Spleen (tissue), 7 donors: Measurements from ENCODE around the gene RBBP8NL.

Experiments used
- POLR2A ChIP-seq, 3 donors: fragments of 450-650 bp; IDR thresholded peaks; one replicate each; pipeline ENCODE4 v1.5.1; 2017; ENCODE audit warnings: antibody characterized with exemption in 3 of 3, mild to moderate bottlenecking in 1 of 3
- POLR2AphosphoS5 ChIP-seq, 3 donors: sonication (generic); formaldehyde crosslinking; IDR thresholded peaks; one replicate each; pipeline ENCODE4 v1.5.1; 2017; ENCODE audit warnings: antibody characterized with exemption in 3 of 3
- TF ChIP-seq, protein P1 (sequence below), 11 experiments: fragments of 200-600 bp in 7 of 11; fragments of 450-650 bp in 4 of 11; sonication (generic) in 4 of 11; IDR thresholded peaks in 8 of 11; conservative IDR thresholded peaks in 3 of 11; 1 replicate in 7 of 11; 2 replicates in 4 of 11; pipeline versions ENCODE4 v1.4.0 to v1.8.0; 2016 to 2021; ENCODE audit warnings: antibody characterized with exemption in 11 of 11, inconsistent platforms in 4 of 11, mild to moderate bottlenecking in 1 of 11
- donor health status: DM: no; HTN: no; CAD: no; lungs with moderate emphysema.
- donor health status: DM: no; HTN: no; CAD: no.
- donor health status: DM: no; HTN: no; CAD: no.

DNA sequence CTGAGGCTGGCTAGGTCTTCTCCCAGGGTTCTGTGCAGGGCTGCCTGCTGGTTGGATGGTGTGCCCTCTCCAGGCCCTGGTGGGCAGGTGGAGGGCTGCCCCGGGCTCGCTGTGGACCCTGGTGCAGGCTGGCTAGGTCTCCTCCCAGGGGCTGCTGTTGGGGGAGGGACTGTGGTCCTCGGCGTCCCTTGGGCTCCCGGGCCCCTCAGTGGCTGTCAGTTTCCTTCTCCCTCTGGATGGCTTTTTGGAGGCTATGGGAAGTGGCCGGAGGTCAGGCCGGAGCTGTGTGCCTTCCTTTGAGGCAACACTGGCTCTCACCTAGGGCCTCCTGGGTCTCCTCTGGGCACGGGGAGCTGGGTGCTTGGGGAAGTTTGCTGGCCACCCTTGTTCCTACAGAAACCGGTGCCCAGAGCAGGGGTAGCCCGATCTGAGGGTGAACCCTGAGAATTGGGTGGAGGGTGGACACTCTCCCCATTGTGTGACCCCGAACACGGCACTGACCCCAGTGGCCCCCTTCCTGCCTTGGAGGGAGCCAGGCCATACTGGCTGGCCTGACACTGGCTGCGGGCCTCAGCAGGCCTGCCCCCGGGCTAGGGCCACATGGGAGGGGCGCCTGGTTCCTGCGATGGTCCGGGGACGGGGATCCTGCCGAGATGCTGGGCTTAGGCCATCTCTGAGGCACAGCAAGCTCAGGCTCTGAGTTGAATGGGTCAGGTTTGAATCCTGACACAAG lies 16.4 kb downstream of the RBBP8NL start:
- TF ChIP-seq POLR2A (IDR thresholded peaks at IDR 0.05) (no peak), POLR2AphosphoS5 (IDR thresholded peaks at IDR 0.05) (no peak)
- TF ChIP-seq, protein P1, sequence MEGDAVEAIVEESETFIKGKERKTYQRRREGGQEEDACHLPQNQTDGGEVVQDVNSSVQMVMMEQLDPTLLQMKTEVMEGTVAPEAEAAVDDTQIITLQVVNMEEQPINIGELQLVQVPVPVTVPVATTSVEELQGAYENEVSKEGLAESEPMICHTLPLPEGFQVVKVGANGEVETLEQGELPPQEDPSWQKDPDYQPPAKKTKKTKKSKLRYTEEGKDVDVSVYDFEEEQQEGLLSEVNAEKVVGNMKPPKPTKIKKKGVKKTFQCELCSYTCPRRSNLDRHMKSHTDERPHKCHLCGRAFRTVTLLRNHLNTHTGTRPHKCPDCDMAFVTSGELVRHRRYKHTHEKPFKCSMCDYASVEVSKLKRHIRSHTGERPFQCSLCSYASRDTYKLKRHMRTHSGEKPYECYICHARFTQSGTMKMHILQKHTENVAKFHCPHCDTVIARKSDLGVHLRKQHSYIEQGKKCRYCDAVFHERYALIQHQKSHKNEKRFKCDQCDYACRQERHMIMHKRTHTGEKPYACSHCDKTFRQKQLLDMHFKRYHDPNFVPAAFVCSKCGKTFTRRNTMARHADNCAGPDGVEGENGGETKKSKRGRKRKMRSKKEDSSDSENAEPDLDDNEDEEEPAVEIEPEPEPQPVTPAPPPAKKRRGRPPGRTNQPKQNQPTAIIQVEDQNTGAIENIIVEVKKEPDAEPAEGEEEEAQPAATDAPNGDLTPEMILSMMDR (IDR thresholded peaks at IDR 0.05 in 8 of 11, conservative IDR thresholded peaks at IDR 0.05 in 3 of 11): no peak
